ENCODE results near the gene POGK.

DNA sequence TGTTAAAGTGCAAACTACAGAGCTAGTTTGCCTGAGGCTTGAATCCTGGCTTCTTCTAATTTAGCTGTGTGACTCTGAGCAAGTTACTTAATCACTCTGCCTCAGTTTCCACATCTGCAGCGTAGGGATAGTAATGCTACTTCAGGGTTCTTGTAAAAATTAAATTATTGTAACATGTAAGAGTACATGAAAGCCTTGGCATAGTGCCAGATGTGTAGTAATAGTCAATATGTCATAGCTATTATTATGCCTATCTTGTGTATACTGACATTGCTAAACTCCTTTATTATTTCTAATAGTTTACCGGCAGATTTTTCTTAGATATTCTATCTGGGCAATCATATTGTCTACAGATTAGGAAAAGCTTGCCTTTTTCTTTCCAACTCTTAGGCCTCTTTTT, 43.6 kb downstream of the POGK start:
- TF ChIP-seq SIN3A (IDR thresholded peaks at IDR 0.05; ENCODE audit: borderline replicate concordance, insufficient read depth, low read length) (no peak), POLR2AphosphoS5 (IDR thresholded peaks at IDR 0.05; ENCODE audit: low read depth, low read length) (no peak), TAF1 (IDR thresholded peaks at IDR 0.05; ENCODE audit: borderline replicate concordance, insufficient read depth, low read length) (no peak)
- TF ChIP-seq, protein P1, sequence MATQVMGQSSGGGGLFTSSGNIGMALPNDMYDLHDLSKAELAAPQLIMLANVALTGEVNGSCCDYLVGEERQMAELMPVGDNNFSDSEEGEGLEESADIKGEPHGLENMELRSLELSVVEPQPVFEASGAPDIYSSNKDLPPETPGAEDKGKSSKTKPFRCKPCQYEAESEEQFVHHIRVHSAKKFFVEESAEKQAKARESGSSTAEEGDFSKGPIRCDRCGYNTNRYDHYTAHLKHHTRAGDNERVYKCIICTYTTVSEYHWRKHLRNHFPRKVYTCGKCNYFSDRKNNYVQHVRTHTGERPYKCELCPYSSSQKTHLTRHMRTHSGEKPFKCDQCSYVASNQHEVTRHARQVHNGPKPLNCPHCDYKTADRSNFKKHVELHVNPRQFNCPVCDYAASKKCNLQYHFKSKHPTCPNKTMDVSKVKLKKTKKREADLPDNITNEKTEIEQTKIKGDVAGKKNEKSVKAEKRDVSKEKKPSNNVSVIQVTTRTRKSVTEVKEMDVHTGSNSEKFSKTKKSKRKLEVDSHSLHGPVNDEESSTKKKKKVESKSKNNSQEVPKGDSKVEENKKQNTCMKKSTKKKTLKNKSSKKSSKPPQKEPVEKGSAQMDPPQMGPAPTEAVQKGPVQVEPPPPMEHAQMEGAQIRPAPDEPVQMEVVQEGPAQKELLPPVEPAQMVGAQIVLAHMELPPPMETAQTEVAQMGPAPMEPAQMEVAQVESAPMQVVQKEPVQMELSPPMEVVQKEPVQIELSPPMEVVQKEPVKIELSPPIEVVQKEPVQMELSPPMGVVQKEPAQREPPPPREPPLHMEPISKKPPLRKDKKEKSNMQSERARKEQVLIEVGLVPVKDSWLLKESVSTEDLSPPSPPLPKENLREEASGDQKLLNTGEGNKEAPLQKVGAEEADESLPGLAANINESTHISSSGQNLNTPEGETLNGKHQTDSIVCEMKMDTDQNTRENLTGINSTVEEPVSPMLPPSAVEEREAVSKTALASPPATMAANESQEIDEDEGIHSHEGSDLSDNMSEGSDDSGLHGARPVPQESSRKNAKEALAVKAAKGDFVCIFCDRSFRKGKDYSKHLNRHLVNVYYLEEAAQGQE (IDR thresholded peaks at IDR 0.05; ENCODE audit: insufficient read depth in 1 of 2, low read depth in 2 of 2, low read length in 2 of 2): no peak
